GM10847 (cell line): ENCODE data around the gene POU2AF3.

Experiments used
- POLR2A ChIP-seq: IDR thresholded peaks from 2 replicates; pipeline ENCODE4 v1.6.1; 2011; ENCODE audit not compliant: insufficient read length; ENCODE audit errors: extremely low read depth

Gene POU2AF3

GRCh38 chr11:111335549-111335948, 37.2 kb downstream of the POU2AF3 start:
- TF ChIP-seq POLR2A = no peak

GRCh38 chr11:111336062-111336461, 37.7 kb downstream of the POU2AF3 start:
- TF ChIP-seq POLR2A = no peak

GRCh38 chr11:111336582-111337256, 38.4 kb downstream of the POU2AF3 start:
- no peak for TF ChIP-seq POLR2A

- no peak for TF ChIP-seq POLR2A
Measured at GRCh38 chr11:111339758-111340388, 41.5 kb downstream of the POU2AF3 start.

GRCh38 chr11:111342329-111342728, 44.0 kb downstream of the POU2AF3 start:
- no peak for TF ChIP-seq POLR2A

GRCh38 chr11:111344032-111344431, 45.7 kb downstream of the POU2AF3 start:
- TF ChIP-seq POLR2A = no peak

GRCh38 chr11:111347002-111347722, 48.8 kb downstream of the POU2AF3 start:
- no peak for TF ChIP-seq POLR2A

- no peak for TF ChIP-seq POLR2A
Measured at GRCh38 chr11:111347723-111348115, 49.4 kb downstream of the POU2AF3 start.

GRCh38 chr11:111348147-111348546, 49.8 kb downstream of the POU2AF3 start:
- TF ChIP-seq POLR2A = no peak

GRCh38 chr11:111349191-111349695, 50.9 kb downstream of the POU2AF3 start:
- TF ChIP-seq POLR2A = no peak

GRCh38 chr11:111350811-111351210, 52.5 kb downstream of the POU2AF3 start:
- no peak for TF ChIP-seq POLR2A

GRCh38 chr11:111351374-111352055, 53.2 kb downstream of the POU2AF3 start:
- TF ChIP-seq POLR2A = no peak

- TF ChIP-seq POLR2A = no peak
Measured at GRCh38 chr11:111352231-111352746, 53.9 kb downstream of the POU2AF3 start.

GRCh38 chr11:111352935-111353710, 54.8 kb downstream of the POU2AF3 start:
- TF ChIP-seq POLR2A = no peak
